H9 (cell line): Measurements from ENCODE around the gene PDS5A. TPM values are rescaled to one million over a fixed set of nuclear protein-coding genes. Genes with fewer than 3 reads are reported as not detected.
"Not testable (repeated sequence)": the region's sequence is repeated elsewhere in the genome, so short reads cannot be mapped to it uniquely, and the experiment has no call there.

Source experiments
- DNase-seq: peaks from one replicate; pipeline ENCODE4 v3.0.0-alpha.2; 2017
- H2AFZ ChIP-seq: one replicate; pipeline ENCODE4 v1.6.1; 2013; ENCODE audit warnings: mild to moderate bottlenecking, low read length, control low read depth, moderate library complexity
- H2AK5ac ChIP-seq: 2 replicates; pipeline ENCODE4 v1.6.1; 2013; ENCODE audit warnings: low read length, control low read depth, mixed read lengths; ENCODE audit not compliant: insufficient read length
- H2BK120ac ChIP-seq: one replicate; pipeline ENCODE4 v1.6.1; 2013; ENCODE audit warnings: low read depth, mild to moderate bottlenecking, low read length, control low read depth, inconsistent platforms; ENCODE audit not compliant: poor library complexity, severe bottlenecking
- H2BK12ac ChIP-seq: 2 replicates; pipeline ENCODE4 v1.6.1; 2013; ENCODE audit warnings: low read length, control low read depth, mixed read lengths, low read depth; ENCODE audit not compliant: insufficient read length
- H2BK15ac ChIP-seq: 2 replicates; pipeline ENCODE4 v1.6.1; 2013; ENCODE audit warnings: low read depth, low read length, control low read depth
- H2BK20ac ChIP-seq: one replicate; pipeline ENCODE4 v1.6.1; 2013; ENCODE audit warnings: low read depth, mild to moderate bottlenecking, low read length, control low read depth, inconsistent platforms; ENCODE audit not compliant: poor library complexity, severe bottlenecking
- H2BK5ac ChIP-seq: 2 replicates; pipeline ENCODE4 v1.6.1; 2013; ENCODE audit warnings: low read length, control low read depth, mixed read lengths; ENCODE audit not compliant: insufficient read length
- H3K14ac ChIP-seq: 2 replicates; pipeline ENCODE4 v1.6.1; 2013; ENCODE audit warnings: low read length, control low read depth; ENCODE audit not compliant: insufficient read depth
- H3K18ac ChIP-seq: 2 replicates; pipeline ENCODE4 v1.6.1; 2013; ENCODE audit warnings: low read depth, mild to moderate bottlenecking, mixed read lengths, low read length, control low read depth; ENCODE audit not compliant: insufficient read length
- H3K23ac ChIP-seq: 2 replicates; pipeline ENCODE4 v1.6.1; 2013; ENCODE audit warnings: low read length, control low read depth, mixed read lengths, low read depth; ENCODE audit not compliant: insufficient read length
- H3K23me2 ChIP-seq: 2 replicates; pipeline ENCODE4 v1.6.1; 2013; ENCODE audit warnings: low read depth, mild to moderate bottlenecking, mixed read lengths, low read length, control low read depth; ENCODE audit not compliant: insufficient read length, poor library complexity, severe bottlenecking
- H3K27ac ChIP-seq: 2 replicates; pipeline ENCODE4 v1.5.1; 2013; ENCODE audit warnings: low read length, control low read depth, mixed read lengths, low read depth; ENCODE audit not compliant: insufficient read length
- H3K27me3 ChIP-seq: 2 replicates; pipeline ENCODE4 v1.6.1; 2013; ENCODE audit warnings: low read length, control low read depth, inconsistent platforms; ENCODE audit not compliant: insufficient read depth
- H3K4ac ChIP-seq: 2 replicates; pipeline ENCODE4 v1.6.1; 2013; ENCODE audit warnings: low read depth, mild to moderate bottlenecking, control low read depth, inconsistent platforms, low read length, moderate library complexity
- H3K4me1 ChIP-seq: 2 replicates; pipeline ENCODE4 v1.6.1; 2013; ENCODE audit warnings: low read length, control low read depth, inconsistent platforms; ENCODE audit not compliant: insufficient read depth
- H3K4me2 ChIP-seq: 2 replicates; pipeline ENCODE4 v1.6.1; 2013; ENCODE audit warnings: low read length, control low read depth, mixed read lengths; ENCODE audit not compliant: insufficient read length, insufficient read depth
- H3K56ac ChIP-seq: 2 replicates; pipeline ENCODE4 v1.6.1; 2013; ENCODE audit warnings: low read depth, mild to moderate bottlenecking, mixed read lengths, low read length, control low read depth; ENCODE audit not compliant: insufficient read length
- H3K79me1 ChIP-seq: 2 replicates; pipeline ENCODE4 v1.6.1; 2013; ENCODE audit warnings: low read depth, mild to moderate bottlenecking, moderate library complexity, low read length, control low read depth, inconsistent platforms; ENCODE audit not compliant: insufficient read depth, poor library complexity, severe bottlenecking
- H3K79me2 ChIP-seq: 2 replicates; pipeline ENCODE4 v1.6.1; 2013; ENCODE audit warnings: low read length, control low read depth, inconsistent platforms; ENCODE audit not compliant: insufficient read depth
- H3K9ac ChIP-seq: 2 replicates; pipeline ENCODE4 v1.6.1; 2013; ENCODE audit warnings: low read length, control low read depth, mixed read lengths; ENCODE audit not compliant: insufficient read length; ENCODE audit errors: extremely low read depth
- H3K9me3 ChIP-seq: one replicate; pipeline ENCODE4 v1.6.1; 2013; ENCODE audit warnings: low read depth, low read length, inconsistent platforms; ENCODE audit not compliant: control insufficient read depth
- H3T11ph ChIP-seq: one replicate; pipeline ENCODE4 v1.6.1; 2013; ENCODE audit warnings: mild to moderate bottlenecking, low read length, control low read depth, inconsistent platforms
- H4K20me1 ChIP-seq: one replicate; pipeline ENCODE4 v1.6.1; 2013; ENCODE audit not compliant: control insufficient read depth, insufficient read length, insufficient read depth
- H4K5ac ChIP-seq: 2 replicates; pipeline ENCODE4 v1.6.1; 2013; ENCODE audit warnings: low read depth, mild to moderate bottlenecking, mixed read lengths, low read length, control low read depth; ENCODE audit not compliant: insufficient read length
- H4K8ac ChIP-seq: replicated peaks from 2 replicates; pipeline ENCODE4 v1.6.1; 2013; ENCODE audit warnings: low read length, control low read depth, mixed read lengths, low read depth; ENCODE audit not compliant: insufficient read length
- H4K91ac ChIP-seq: 2 replicates; pipeline ENCODE4 v1.6.1; 2013; ENCODE audit warnings: low read depth, mild to moderate bottlenecking, moderate library complexity, mixed read lengths, low read length, control low read depth; ENCODE audit not compliant: insufficient read length
- H3K27ac Mint-ChIP-seq, 3 experiments: 2 replicates in 2 of 3; 3 replicates in 1 of 3; pipeline ENCODE4 v1.8.0; 2020 to 2021; ENCODE audit warnings: mixed read lengths in 3 of 3, mild to moderate bottlenecking in 1 of 3, moderate library complexity in 1 of 3
- H3K27me3 Mint-ChIP-seq: 2 replicates; pipeline ENCODE4 v1.8.0; 2021; ENCODE audit warnings: low read depth, mild to moderate bottlenecking, moderate library complexity, mixed read lengths
- H3K36me3 Mint-ChIP-seq, 3 experiments: 2 replicates in 2 of 3; 3 replicates in 1 of 3; pipeline ENCODE4 v1.8.0; 2020 to 2021; ENCODE audit warnings: low read depth in 3 of 3, mixed read lengths in 3 of 3; ENCODE audit not compliant: insufficient read depth in 1 of 3
- H3K4me1 Mint-ChIP-seq, 2 experiments: 2 replicates each; pipeline ENCODE4 v1.8.0; 2020; ENCODE audit warnings: mixed read lengths in 2 of 2
- H3K4me3 Mint-ChIP-seq, 2 experiments: 2 replicates in 1 of 2; 3 replicates in 1 of 2; pipeline ENCODE4 v1.8.0; 2020 to 2021; ENCODE audit warnings: mild to moderate bottlenecking in 2 of 2, mixed read lengths in 2 of 2, moderate library complexity in 1 of 2
- H3K9me3 Mint-ChIP-seq, 2 experiments: 2 replicates in 1 of 2; 3 replicates in 1 of 2; pipeline ENCODE4 v1.8.0; 2020; ENCODE audit warnings: mild to moderate bottlenecking in 2 of 2, mixed read lengths in 2 of 2, moderate library complexity in 1 of 2
- WGBS: extraction: QIAGEN DNeasy Blood & Tissue Kit; methylation state at CpG from one replicate; pipeline ENCODE4 v1.1.7; 2013; ENCODE audit warnings: missing lambda C conversion rate, low lambda C conversion rate, mixed read lengths; ENCODE audit not compliant: insufficient read length; ENCODE audit errors: extremely low coverage; 5-methylcytosine and 5-hydroxymethylcytosine counted together
- total RNA-seq: library from RNA; stranded (reverse); gene quantifications from 2 replicates; pipeline ENCODE4 v1.2.1, GENCODE V29; 2021

The PDS5A gene
- total RNA-seq, 1 experiment from 2014 or later: 65.4 TPM

GRCh38 chr4:40021116-40021515, 43.4 kb upstream of the PDS5A start:
- H3K79me2 ChIP-seq, H4K91ac ChIP-seq, H3K9me3 Mint-ChIP-seq, H2BK5ac ChIP-seq, H2AFZ ChIP-seq, H3K27me3 Mint-ChIP-seq, H4K5ac ChIP-seq, H3K14ac ChIP-seq, H3K23ac ChIP-seq, H2BK12ac ChIP-seq, H3K4ac ChIP-seq, H4K8ac ChIP-seq, H3K9ac ChIP-seq, H3K56ac ChIP-seq, H4K20me1 ChIP-seq, H3K4me3 Mint-ChIP-seq, H3K4me1 Mint-ChIP-seq, H3K18ac ChIP-seq, DNase-seq, H3K36me3 Mint-ChIP-seq, H3K9me3 ChIP-seq, H2BK20ac ChIP-seq, H3K79me1 ChIP-seq, H3K27ac ChIP-seq, H3K4me2 ChIP-seq, H2BK15ac ChIP-seq, H3K23me2 ChIP-seq, H2AK5ac ChIP-seq, H3K4me1 ChIP-seq, H3K27me3 ChIP-seq, H3T11ph ChIP-seq, H2BK120ac ChIP-seq: not testable (repeated sequence)
- peak overlapping the region in 1 of 3 experiments; percentile 35; a peak in 1 of 7 replicates for H3K27ac Mint-ChIP-seq
- WGBS: no CpG with 5 or more reads among the region's 7 CpGs
